Vagina (tissue), 2 donors: ENCODE data around the gene GPRC5C. TPM values are rescaled to one million over a fixed set of nuclear protein-coding genes. Genes with fewer than 3 reads are reported as not detected.

Source experiments
- DNase-seq, 2 donors: peaks; one replicate each; pipeline ENCODE4 v3.0.0-alpha.2; 2017; ENCODE audit errors: extremely low spot score in 2 of 2
- H3K27ac ChIP-seq: fragments of 200-600 bp; sonication (generic); one replicate; pipeline ENCODE4 v1.5.1; 2019
- H3K27me3 ChIP-seq: fragments of 200-600 bp; sonication (generic); one replicate; pipeline ENCODE4 v1.5.1; 2019
- H3K36me3 ChIP-seq, 2 donors: fragments of 200-600 bp; sonication (generic); one replicate each; pipeline ENCODE4 v1.5.1; 2017 to 2019
- H3K4me1 ChIP-seq: fragments of 200-600 bp; sonication (generic); one replicate; pipeline ENCODE4 v1.5.1; 2019
- H3K4me3 ChIP-seq, 2 donors: fragments of 200-600 bp; sonication (generic); 1 replicate in 1 of 2; 2 replicates in 1 of 2; pipeline ENCODE4 v1.5.1; 2016 to 2019
- H3K9me3 ChIP-seq: fragments of 200-600 bp; sonication (generic); one replicate; pipeline ENCODE4 v1.5.1; 2019
- POLR2A ChIP-seq, 2 donors: fragments of 450-650 bp; IDR thresholded peaks; one replicate each; pipeline ENCODE4 v1.6.1; 2017; ENCODE audit warnings: antibody characterized with exemption in 2 of 2, mild to moderate bottlenecking in 2 of 2, moderate library complexity in 2 of 2
- POLR2AphosphoS5 ChIP-seq, 2 donors: sonication (generic); formaldehyde crosslinking; IDR thresholded peaks; one replicate each; pipeline ENCODE4 v1.9.0; 2017; ENCODE audit warnings: antibody characterized with exemption in 2 of 2, mild to moderate bottlenecking in 2 of 2, low read depth in 1 of 2; ENCODE audit not compliant: insufficient read depth in 1 of 2
- intact Hi-C: fragments of 100-400 bp; cut with DNase I; formaldehyde crosslinking; loops from one replicate; pipeline ENCODE4 v1.15.1; 2023
- total RNA-seq: library from RNA; depleted of rRNA; stranded (reverse); fragments of >200 nt; gene quantifications from one replicate; pipeline ENCODE4 v1.2.3, GENCODE V29; 2016
- TF ChIP-seq, protein P1 (sequence below), 3 experiments: fragments of 450-650 bp in 2 of 3; fragments of 200-600 bp in 1 of 3; sonication (generic) in 1 of 3; IDR thresholded peaks; one replicate each; pipeline ENCODE4 v1.5.1; 2017 to 2019; ENCODE audit warnings: antibody characterized with exemption in 3 of 3, mild to moderate bottlenecking in 2 of 3, moderate library complexity in 2 of 3

The GPRC5C gene
- total RNA-seq, 1 donor from 2014 or later = 27.5 TPM

DNA sequence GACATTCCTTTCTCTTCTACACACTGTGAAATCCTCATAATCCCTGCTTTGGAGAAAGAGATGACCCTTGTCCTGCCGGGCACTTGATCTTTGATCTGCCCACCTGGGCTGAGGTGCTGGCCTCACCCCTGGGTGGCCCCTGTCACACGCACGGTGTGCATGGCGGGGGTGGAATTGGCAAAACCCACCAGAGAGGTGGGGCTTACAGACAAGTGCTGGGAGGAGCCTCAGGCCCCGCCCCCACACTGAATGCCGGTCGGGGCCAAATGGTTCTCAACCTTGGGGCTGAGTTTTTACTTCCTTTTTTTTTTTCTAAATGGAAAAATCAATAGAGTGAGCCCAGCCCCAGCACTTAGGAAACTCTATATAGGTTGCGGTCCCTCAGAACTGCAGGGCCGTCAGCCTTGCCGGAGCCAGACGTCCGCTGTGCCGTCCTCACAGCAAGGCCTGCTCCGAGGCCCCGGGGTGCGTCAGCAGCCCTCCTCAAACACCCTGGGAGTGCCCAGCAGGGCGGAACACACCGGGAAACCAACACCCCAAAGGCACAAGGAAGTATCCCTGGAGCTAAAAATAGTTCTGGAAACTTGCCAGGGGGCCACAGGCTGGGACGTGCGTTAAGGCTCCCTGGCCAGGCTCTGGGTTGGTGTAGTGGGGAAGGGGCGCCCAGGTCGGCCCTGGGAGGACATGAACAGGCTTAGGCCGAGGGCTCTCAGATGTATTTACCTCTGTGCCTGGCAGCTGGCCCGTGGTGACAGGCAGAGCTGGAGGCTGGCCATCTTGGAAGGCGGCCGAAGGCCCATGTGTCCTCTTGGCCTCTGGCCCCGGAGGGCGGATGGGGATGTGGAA, 11.0 kb downstream of the GPRC5C start:
- intact Hi-C loops = no loop called here
- no peak for DNase-seq
- TF ChIP-seq POLR2AphosphoS5 (IDR thresholded peaks at IDR 0.05; ENCODE audit: insufficient read depth in 1 of 2, low read depth in 1 of 2) = peak; percentile 31 to 82
- TF ChIP-seq, protein P1, sequence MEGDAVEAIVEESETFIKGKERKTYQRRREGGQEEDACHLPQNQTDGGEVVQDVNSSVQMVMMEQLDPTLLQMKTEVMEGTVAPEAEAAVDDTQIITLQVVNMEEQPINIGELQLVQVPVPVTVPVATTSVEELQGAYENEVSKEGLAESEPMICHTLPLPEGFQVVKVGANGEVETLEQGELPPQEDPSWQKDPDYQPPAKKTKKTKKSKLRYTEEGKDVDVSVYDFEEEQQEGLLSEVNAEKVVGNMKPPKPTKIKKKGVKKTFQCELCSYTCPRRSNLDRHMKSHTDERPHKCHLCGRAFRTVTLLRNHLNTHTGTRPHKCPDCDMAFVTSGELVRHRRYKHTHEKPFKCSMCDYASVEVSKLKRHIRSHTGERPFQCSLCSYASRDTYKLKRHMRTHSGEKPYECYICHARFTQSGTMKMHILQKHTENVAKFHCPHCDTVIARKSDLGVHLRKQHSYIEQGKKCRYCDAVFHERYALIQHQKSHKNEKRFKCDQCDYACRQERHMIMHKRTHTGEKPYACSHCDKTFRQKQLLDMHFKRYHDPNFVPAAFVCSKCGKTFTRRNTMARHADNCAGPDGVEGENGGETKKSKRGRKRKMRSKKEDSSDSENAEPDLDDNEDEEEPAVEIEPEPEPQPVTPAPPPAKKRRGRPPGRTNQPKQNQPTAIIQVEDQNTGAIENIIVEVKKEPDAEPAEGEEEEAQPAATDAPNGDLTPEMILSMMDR (IDR thresholded peaks at IDR 0.05) = no peak
- no peak for TF ChIP-seq POLR2A (IDR thresholded peaks at IDR 0.05)
- Histone ChIP-seq H3K27me3 (no peaks in the 10 kb centered on the region), H3K36me3 (peaks cover 0 to 9% of the 10 kb centered on the region in 2 donors), H3K4me1 (peaks cover 37% of the 10 kb centered on the region), H3K4me3 (peak overlapping the region in 1 of 2 donors; percentile 27), H3K27ac (peak overlapping the region; percentile 72), H3K9me3 (no peaks in the 10 kb centered on the region)

DNA sequence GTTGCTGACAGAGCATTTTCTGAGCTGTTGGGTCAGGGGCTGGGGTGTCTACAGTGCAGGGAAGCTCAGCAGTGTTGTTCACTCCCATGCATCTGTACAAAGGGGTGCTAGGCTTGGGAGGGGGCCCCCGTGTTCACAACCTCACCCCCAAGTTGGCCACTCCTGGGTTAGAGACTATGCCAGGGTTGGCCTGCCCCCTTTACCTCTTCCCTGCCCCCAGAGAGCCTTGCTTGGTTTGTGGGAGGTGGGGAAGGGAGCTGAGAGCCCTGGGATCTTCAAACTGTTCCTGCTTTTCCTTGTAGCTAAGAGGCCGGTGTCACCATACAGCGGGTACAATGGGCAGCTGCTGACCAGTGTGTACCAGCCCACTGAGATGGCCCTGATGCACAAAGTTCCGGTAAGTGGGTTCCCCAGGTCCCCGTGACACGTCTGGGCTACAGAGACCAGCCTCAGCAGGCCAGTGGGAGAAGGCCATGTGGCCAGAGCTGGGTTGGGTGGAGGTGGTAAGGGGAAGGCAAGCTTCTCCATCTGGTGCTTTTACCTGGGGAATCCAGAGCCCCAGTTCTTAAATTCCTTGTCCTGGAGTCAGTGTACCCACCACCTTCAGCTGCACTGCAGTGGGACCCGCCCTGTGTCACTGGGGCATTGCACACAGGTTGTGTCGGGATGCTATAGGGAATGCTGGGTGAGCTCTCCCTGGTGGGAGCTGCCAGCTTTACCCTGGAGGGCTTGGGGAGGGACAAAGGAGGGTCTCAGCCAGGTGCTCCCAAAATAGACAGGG, 11.8 kb downstream of the GPRC5C start:
- H3K27me3 ChIP-seq = no peaks in the 10 kb centered on the region
- H3K36me3 ChIP-seq = peaks cover 0 to 9% of the 10 kb centered on the region in 2 donors
- H3K27ac ChIP-seq = peak overlapping the region; percentile 72
- intact Hi-C loops = no loop called here
- TF ChIP-seq POLR2AphosphoS5 (IDR thresholded peaks at IDR 0.05; ENCODE audit: insufficient read depth in 1 of 2, low read depth in 1 of 2) (no peak), POLR2A (IDR thresholded peaks at IDR 0.05) (no peak)
- TF ChIP-seq, protein P1 (IDR thresholded peaks at IDR 0.05) = no peak
- H3K9me3 ChIP-seq = no peaks in the 10 kb centered on the region
- DNase-seq = no peak
- H3K4me1 ChIP-seq = peaks cover 37% of the 10 kb centered on the region
- peak overlapping the region in 1 of 2 donors; percentile 27 for H3K4me3 ChIP-seq

DNA sequence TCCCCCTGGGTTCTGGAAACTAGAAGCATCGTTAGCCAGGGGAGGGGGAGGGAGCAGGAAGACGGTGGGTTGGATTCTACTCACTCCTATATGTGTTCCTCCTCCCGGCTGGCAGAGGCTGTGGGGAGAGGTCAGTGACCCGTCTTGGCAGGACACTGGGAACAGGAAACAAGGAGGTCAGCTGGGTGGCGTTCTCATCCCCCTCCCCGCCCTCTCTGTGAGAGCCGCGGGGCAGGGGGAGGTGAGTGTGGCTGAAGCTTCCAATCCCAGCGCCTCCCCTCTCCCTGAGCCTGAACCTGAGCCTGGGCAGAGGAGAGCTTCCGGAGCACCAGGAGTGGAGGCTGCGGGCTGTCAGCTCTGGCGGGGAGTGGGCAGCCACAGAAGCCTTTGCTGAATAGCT, 12.5 kb downstream of the GPRC5C start:
- peaks cover 0 to 9% of the 10 kb centered on the region in 2 donors for H3K36me3 ChIP-seq
- no peak overlapping the region for H3K4me3 ChIP-seq
- intact Hi-C loops = no loop called here
- H3K27me3 ChIP-seq = no peaks in the 10 kb centered on the region
- peak in 1 of 2 donors; percentile 28 for TF ChIP-seq POLR2AphosphoS5 (IDR thresholded peaks at IDR 0.05; ENCODE audit: insufficient read depth in 1 of 2, low read depth in 1 of 2)
- TF ChIP-seq, protein P1 (IDR thresholded peaks at IDR 0.05) = no peak
- H3K4me1 ChIP-seq = peaks cover 37% of the 10 kb centered on the region
- DNase-seq = no peak
- peak overlapping the region; percentile 24 for H3K27ac ChIP-seq
- H3K9me3 ChIP-seq = no peaks in the 10 kb centered on the region

DNA sequence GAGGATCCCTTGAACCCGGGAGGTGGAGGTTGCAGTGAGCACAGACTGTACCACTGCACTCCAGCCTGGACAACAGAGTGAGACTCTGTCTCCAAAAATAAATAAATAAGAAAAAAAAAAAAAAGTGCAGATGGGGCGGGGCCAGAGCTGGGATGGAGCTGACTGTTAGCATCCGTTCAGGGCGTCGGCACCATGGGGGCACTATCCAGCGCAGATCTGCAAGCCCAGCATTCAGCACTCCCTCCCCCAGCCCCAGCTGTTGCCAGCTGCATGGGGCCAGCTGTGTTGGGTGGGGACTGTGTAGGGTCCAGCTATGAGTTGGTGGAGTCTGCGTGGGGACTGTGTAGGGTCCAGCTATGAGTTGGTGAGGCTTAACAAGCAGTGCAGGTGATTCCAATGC, 13.3 kb downstream of the GPRC5C start:
- Histone ChIP-seq H3K4me1 (peaks cover 37% of the 10 kb centered on the region), H3K9me3 (no peaks in the 10 kb centered on the region), H3K27me3 (no peaks in the 10 kb centered on the region), H3K27ac (peak overlapping the region; percentile 24), H3K4me3 (no peak overlapping the region), H3K36me3 (peaks cover 0 to 5% of the 10 kb centered on the region in 2 donors)
- intact Hi-C loops = no loop called here
- no peak for DNase-seq
- no peak for TF ChIP-seq POLR2A (IDR thresholded peaks at IDR 0.05)
- TF ChIP-seq, protein P1 (IDR thresholded peaks at IDR 0.05) = no peak
- no peak for TF ChIP-seq POLR2AphosphoS5 (IDR thresholded peaks at IDR 0.05; ENCODE audit: insufficient read depth in 1 of 2, low read depth in 1 of 2)
